Epithelial cell of esophagus (primary cell): ENCODE results near the gene TLX2.

ENCODE experiments used
- DNase-seq: peaks from one replicate; pipeline ENCODE4 v3.0.0; 2010; ENCODE audit warnings: low read depth
- H3K4me3 ChIP-seq: 2 replicates; pipeline ENCODE4 v1.5.1; 2011; ENCODE audit warnings: mild to moderate bottlenecking, low read length, control low read depth
- CTCF ChIP-seq: IDR thresholded peaks from 2 replicates; pipeline ENCODE4 v1.5.1; 2011; ENCODE audit warnings: low read depth, mild to moderate bottlenecking, low read length, control low read depth, inconsistent platforms; ENCODE audit not compliant: insufficient read depth; ENCODE audit errors: missing control alignments

The TLX2 gene

GRCh38 chr2:74528600-74529356 lies 14.5 kb downstream of the TLX2 start:
- H3K4me3 ChIP-seq, result peak overlapping the region; percentile 94
- no peak for DNase-seq
- TF ChIP-seq CTCF, result no peak

GRCh38 chr2:74529357-74530238 lies 15.3 kb downstream of the TLX2 start, which contains the start of the genes AUP1 and HTRA2:
Gene AUP1, minus strand, starts transcription at chr2:74529706. Its CDS starts 77 bp downstream, at chr2:74529629.
Gene HTRA2, plus strand, starts transcription at chr2:74529933. Its CDS starts 74 bp downstream, at chr2:74530007.
- DNase-seq, result peak; percentile 100
- peak within 1 kb of the TSS; percentile 94 for H3K4me3 ChIP-seq
- TF ChIP-seq CTCF, result no peak

GRCh38 chr2:74530239-74531187 lies 16.3 kb downstream of the TLX2 start:
- DNase-seq, result no peak
- peak overlapping the region; percentile 94 for H3K4me3 ChIP-seq
- no peak for TF ChIP-seq CTCF

- DNase-seq, result no peak
- no peak overlapping the region for H3K4me3 ChIP-seq
- no peak for TF ChIP-seq CTCF
Observed at GRCh38 chr2:74531666-74532065, 17.4 kb downstream of the TLX2 start.

- peak; percentile 27 for TF ChIP-seq CTCF
- no peak overlapping the region for H3K4me3 ChIP-seq
- DNase-seq, result peak; percentile 70
Observed at GRCh38 chr2:74532222-74532621, 18.0 kb downstream of the TLX2 start.

GRCh38 chr2:74533464-74533863 lies 19.2 kb downstream of the TLX2 start:
- no peak for DNase-seq
- H3K4me3 ChIP-seq, result no peak overlapping the region
- no peak for TF ChIP-seq CTCF
